Raji (cell line): ENCODE data around the gene MYO7B.

ENCODE experiments used
- POLR2A ChIP-seq: IDR thresholded peaks from 2 replicates; pipeline ENCODE4 v1.6.1; 2011; ENCODE audit warnings: low read depth, low read length, control low read depth; ENCODE audit not compliant: insufficient read depth

MYO7B gene

GRCh38 chr2:127586136-127586535, 50.7 kb downstream of the MYO7B start:
- TF ChIP-seq POLR2A = no peak

DNA sequence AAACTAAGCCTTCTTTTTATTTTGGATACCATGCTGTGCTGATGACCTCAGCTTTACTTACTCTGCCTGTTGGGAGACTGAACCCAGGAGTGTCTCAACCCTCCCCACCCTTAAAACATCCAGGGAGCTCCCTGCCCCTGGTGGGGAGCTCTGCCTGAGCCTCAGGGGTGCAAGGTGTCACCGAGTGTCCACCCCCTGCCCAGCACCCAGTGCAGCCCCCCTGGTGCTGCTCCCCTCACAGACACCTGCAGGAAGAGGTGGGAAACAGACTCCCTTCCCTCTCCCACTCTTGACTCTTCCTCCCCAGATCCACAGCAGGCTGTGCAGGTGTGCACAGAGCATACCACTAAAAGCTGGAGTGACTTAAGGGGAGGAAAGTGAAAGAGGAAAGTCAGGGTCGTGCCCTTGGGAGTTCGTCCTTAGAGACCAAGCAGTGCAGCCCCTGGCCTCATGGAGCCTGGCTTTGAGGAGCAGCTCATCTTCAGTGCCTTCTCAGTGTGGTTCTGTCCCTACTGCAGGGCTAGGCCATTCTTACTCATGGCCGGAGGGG, 51.3 kb downstream of the MYO7B start:
- TF ChIP-seq POLR2A = no peak

DNA sequence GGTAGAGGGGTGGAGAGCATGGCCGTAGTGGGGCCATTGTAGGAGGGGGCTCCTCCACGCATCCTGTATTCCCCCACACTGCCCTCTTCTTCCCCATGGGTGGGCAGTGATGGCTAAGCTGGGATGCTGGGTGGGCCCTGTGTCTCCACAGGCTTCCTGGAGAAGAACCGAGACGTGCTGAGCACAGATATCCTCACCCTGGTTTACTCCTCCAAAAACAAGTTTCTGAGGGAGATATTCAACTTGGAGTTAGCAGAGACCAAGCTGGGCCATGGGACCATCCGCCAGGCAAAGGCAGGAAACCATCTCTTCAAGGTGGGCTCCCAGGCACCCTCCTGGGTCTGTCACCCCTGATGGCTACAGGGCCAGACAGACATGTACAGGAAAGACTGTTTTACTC, 52.8 kb downstream of the MYO7B start:
- no peak for TF ChIP-seq POLR2A

DNA sequence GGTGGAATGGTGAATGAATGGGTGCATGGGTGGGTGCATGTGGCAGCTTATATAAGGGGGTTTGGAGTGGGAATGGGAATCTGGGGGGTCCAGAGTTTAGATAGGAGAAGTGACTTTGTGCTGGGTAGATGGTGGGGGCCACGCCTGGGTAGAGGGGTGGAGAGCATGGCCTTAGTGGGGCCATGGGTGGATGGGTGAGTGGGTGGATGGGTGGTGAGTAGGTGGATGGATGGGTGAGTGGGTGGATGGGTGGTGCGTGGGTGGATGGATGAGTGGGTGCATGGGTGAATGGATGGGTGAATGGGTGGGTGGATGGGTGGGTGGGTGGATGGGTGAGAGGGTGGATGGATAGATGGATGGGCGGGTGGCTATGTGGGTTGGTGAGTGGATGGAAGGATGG, 53.9 kb downstream of the MYO7B start:
- TF ChIP-seq POLR2A = no peak

GRCh38 chr2:127589841-127590240, 54.4 kb downstream of the MYO7B start:
- TF ChIP-seq POLR2A = no peak

DNA sequence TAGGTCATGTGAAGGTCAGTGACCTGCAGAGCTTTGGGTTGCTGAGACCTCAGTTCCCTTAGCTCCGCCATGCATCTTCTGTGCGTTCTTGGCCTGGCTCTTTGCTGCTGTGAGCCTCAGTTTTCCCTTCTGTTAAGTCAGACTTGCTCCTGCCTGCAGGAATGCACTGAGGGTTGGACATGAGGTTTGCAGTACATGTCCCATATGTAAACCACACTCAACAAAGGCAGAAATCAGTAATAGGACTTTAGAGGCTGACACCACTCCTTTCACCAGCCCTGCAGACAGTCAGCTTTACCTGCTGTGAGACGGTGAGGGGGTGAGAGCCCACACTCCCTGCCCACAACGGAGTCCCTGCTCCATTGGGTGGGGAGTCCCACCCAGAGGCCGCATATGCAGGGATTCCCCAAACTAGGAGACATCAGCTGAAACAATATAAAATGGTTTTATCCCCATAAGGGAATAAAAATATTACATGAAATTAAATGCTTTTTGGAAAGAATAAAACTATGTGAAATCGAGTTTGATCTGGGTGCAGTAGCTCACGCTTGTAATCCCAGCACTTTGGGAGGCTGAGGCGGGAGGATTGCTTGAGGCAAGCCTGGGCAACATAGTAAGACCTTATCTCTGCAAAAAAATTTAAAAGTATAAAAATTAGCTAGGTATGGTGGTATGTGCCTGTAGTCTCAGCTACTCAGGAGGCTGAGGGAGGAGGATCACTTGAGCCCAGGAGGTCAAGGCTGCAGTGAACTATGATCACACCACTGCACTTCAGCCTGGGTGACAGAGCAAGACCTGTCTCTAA, 55.1 kb downstream of the MYO7B start:
- no peak for TF ChIP-seq POLR2A

DNA sequence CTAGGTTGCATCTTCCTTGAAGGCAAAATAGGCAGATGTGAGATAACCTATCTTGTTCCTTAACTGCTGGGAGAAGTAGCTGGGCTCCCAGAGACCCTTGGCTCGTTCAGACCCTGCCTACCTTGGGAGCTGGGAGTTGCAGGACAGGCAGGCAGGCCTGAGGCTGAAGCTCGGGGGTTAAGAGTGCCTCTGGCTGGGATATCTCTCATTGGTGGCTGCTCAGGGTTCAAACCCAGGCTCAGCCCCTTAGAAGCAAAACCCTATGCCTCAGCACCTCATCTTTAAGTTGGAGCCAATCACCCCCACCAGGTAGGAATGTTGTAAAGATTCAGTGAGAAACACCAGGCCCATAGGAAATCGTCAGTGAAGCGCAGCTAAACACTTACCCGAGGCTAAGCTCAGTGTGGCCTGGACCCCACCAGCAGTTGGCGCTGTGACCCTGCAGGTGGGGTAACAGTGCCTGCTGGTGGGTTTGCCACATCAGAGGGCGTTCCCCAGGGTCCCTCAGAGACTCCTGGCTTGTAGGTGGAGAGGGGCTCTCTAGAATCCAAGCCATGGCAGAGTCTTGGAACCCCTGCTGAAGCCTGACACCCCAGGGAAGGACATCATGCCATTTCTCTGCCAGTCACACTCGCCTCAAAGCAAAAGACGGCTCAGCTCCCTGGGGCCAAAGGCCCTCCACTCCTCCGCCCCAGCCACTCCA, 55.9 kb downstream of the MYO7B start:
- no peak for TF ChIP-seq POLR2A

DNA sequence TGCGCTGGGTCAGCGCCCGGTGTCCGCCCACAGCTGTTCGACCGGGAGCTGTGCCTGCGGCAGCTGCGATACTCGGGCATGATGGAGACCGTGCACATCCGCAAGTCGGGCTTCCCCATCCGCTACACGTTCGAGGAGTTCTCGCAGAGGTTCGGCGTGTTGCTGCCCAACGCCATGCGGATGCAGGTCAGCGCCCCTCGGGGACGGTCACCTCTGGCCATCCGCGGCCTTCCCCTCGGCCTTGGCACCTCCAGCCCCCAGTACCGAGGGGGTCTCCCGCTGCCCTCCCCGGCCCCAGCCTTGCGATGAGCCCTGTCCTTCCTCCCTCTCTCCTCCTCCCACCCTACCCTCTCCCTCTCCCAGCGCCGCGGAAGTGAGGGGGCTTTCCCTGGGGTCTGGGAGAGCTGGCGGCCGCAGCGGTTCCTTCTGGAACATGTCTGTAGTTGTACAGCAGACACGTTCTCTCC, 57.3 kb downstream of the MYO7B start:
- TF ChIP-seq POLR2A = no peak

DNA sequence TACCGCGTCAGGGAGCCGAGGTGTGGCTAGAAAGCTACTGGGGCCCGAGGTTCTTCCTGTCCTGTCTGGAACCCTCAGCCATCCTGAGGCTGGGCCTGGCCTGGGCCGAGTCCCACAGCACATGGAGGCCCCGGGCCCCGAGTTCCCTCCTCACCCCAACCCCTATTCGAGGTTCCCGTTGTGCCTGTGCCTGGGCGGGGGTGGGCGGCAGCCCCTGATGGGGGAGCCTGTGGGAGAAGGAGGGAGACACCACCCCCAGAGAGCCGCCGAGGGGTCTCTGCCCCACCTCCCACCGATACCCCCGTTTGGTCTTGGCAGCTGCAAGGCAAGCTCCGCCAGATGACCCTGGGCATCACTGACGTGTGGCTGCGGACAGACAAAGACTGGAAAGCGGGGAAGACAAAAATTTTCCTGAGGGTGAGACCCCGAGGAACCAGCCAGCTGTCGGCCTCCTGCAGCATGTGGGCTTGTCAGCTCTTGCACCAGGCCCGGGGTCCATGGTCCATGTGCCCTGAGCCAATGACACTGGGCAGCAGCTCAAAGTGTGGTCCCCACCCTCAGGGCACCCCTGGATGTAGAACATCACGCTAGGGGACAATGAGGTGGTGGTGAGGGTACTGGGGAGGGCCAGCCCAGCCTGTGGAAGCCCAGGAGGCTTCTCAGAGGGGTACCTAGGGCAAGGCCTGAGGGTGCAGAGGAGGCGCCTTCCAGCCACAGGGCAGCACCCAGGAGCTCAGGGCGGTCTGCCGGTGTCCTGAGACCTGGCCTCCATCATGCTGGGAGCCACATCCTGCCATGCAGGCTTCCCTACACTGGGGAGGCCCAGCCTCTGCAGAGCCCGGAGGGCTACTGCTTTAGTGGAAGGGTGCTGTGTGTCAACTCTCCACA, 58.0 kb downstream of the MYO7B start:
- no peak for TF ChIP-seq POLR2A

- TF ChIP-seq POLR2A = no peak
Measured at GRCh38 chr2:127594116-127594591, 58.7 kb downstream of the MYO7B start.

DNA sequence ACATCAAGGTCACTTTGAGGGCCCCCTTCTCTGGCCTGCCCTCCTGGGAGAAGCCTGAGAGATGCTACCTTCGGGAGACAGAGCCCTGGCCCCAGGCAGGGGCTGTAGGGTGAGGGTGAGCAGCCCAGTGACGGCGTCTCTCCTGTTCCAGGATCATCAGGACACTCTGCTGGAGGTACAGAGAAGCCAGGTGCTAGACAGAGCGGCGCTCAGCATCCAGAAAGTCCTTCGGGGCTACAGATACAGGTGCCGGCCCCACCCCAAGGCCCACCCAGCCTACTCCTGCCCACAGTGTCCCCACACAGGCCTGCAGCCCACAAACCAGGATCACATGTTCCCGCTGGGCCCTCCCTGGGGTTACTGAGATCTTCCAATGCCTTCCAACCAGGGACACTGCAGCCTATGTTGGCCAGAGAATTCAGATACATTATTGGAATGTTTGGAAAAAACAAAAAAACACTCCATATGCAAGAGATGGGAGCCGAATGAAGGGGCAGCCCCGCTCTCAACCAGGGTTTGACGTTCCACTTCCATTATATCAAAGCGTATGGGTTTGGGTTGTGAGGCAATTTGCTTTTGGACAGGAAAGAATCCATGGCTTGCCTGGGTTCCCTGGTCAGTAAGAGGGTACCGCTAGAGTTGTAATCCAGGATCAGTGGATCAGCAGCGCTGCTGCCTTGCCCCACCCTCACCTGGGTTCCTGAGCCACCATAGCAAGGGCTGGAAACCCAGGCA, 61.0 kb downstream of the MYO7B start:
- TF ChIP-seq POLR2A = no peak

GRCh38 chr2:127597046-127597983, 61.8 kb downstream of the MYO7B start:
- TF ChIP-seq POLR2A = no peak

- TF ChIP-seq POLR2A = no peak
Measured at GRCh38 chr2:127597984-127598380, 62.5 kb downstream of the MYO7B start.
